ENCODE data around the gene ELF5. TPM values are rescaled to one million over a fixed set of nuclear protein-coding genes. Genes with fewer than 3 reads are reported as not detected.

The ELF5 gene
- total and polyA plus RNA-seq, 2 donors (not counting 1 experiment from before 2014, with no cell fraction given): not detected

GRCh38 chr11:34501949-34502348 is 11.6 kb downstream of the ELF5 start:
- Mint-ChIP-seq H3K27me3 (peaks cover 4% of the 10 kb centered on the region), H3K27ac (no peak overlapping the region), H3K9me3 (ENCODE audit: insufficient read depth) (no peaks in the 10 kb centered on the region), H3K4me3 (no peak overlapping the region), H3K4me1 (no peaks in the 10 kb centered on the region)
- no peak overlapping the region for H3K4me2 ChIP-seq (replicated peaks; ENCODE audit: low read depth, low read length, poor library complexity, severe bottlenecking)
- H3K27ac ChIP-seq (ENCODE audit: low read length in 2 of 2): no peak overlapping the region
- H3K79me2 ChIP-seq (ENCODE audit: control insufficient read depth, insufficient read depth, low read length): no peaks in the 10 kb centered on the region
- H3K36me3 ChIP-seq (replicated peaks in 1 of 2; ENCODE audit: control extremely low read depth in 1 of 2, control insufficient read depth in 1 of 2, extremely low read depth in 1 of 2, insufficient read depth in 2 of 2, low read length in 1 of 2): no peaks in the 10 kb centered on the region
- H3K27me3 ChIP-seq (replicated peaks in 1 of 4; ENCODE audit: control extremely low read depth in 1 of 4, control insufficient read depth in 3 of 4, insufficient read depth in 4 of 4, low read length in 3 of 4): no peaks in the 10 kb centered on the region
- H3K4me1 ChIP-seq (ENCODE audit: control insufficient read depth in 2 of 2, insufficient read depth in 2 of 2, low read length in 2 of 2): no peaks in the 10 kb centered on the region
- 30% methylated on average over 2 of the region's 2 CpGs for WGBS (ENCODE audit: insufficient coverage)
- no peak overlapping the region for H2AFZ ChIP-seq (ENCODE audit: insufficient read depth, low read depth, low read length, poor library complexity, severe bottlenecking)
- CTCF ChIA-PET: interaction anchor here (1.0 to 1.9 kb wide), 3 partner anchors 9 to 16 kb away, joined by 3 to 7 read pairs (median 4); partner anchors contain the start of gene ELF5
- no peak for ATAC-seq (ENCODE audit: low read depth)
- H3K9ac ChIP-seq (ENCODE audit: low read length): no peak overlapping the region
- no peaks in the 10 kb centered on the region for H3K9me3 ChIP-seq (ENCODE audit: control extremely low read depth in 1 of 3, control insufficient read depth in 2 of 3, insufficient read depth in 1 of 3, low read length in 2 of 3)
- intact Hi-C loops (cut with micrococcal nuclease): no loop called here
- no peaks in the 10 kb centered on the region for H4K20me1 ChIP-seq (ENCODE audit: control insufficient read depth, insufficient read depth, low read length, poor library complexity, severe bottlenecking)
- TF ChIP-seq EZH2 (IDR thresholded peaks at IDR 0.05; ENCODE audit: borderline replicate concordance, insufficient read depth, low read depth, low read length, poor library complexity, severe bottlenecking): no peak
- TF ChIP-seq CTCF (IDR thresholded peaks at IDR 0.05): no peak
- POLR2A ChIA-PET: no interaction called here
- DNase-seq: no peak
- H3K4me3 ChIP-seq (ENCODE audit: control extremely low read depth in 1 of 5, extremely low read depth in 1 of 5, insufficient read depth in 1 of 5, low read depth in 2 of 5, low read length in 4 of 5): no peak overlapping the region

GRCh38 chr11:34501500-34501899 is 12.1 kb downstream of the ELF5 start:
- Histone ChIP-seq H3K36me3 (replicated peaks in 1 of 2; ENCODE audit: control extremely low read depth in 1 of 2, control insufficient read depth in 1 of 2, extremely low read depth in 1 of 2, insufficient read depth in 2 of 2, low read length in 1 of 2) (no peaks in the 10 kb centered on the region), H4K20me1 (ENCODE audit: control insufficient read depth, insufficient read depth, low read length, poor library complexity, severe bottlenecking) (no peaks in the 10 kb centered on the region), H3K4me3 (ENCODE audit: control extremely low read depth in 1 of 5, extremely low read depth in 1 of 5, insufficient read depth in 1 of 5, low read depth in 2 of 5, low read length in 4 of 5) (no peak overlapping the region), H3K4me1 (ENCODE audit: control insufficient read depth in 2 of 2, insufficient read depth in 2 of 2, low read length in 2 of 2) (no peaks in the 10 kb centered on the region), H2AFZ (ENCODE audit: insufficient read depth, low read depth, low read length, poor library complexity, severe bottlenecking) (no peak overlapping the region), H3K9me3 (ENCODE audit: control extremely low read depth in 1 of 3, control insufficient read depth in 2 of 3, insufficient read depth in 1 of 3, low read length in 2 of 3) (no peaks in the 10 kb centered on the region), H3K79me2 (ENCODE audit: control insufficient read depth, insufficient read depth, low read length) (no peaks in the 10 kb centered on the region), H3K27me3 (replicated peaks in 1 of 4; ENCODE audit: control extremely low read depth in 1 of 4, control insufficient read depth in 3 of 4, insufficient read depth in 4 of 4, low read length in 3 of 4) (no peaks in the 10 kb centered on the region), H3K9ac (ENCODE audit: low read length) (no peak overlapping the region), H3K27ac (ENCODE audit: low read length in 2 of 2) (no peak overlapping the region), H3K4me2 (replicated peaks; ENCODE audit: low read depth, low read length, poor library complexity, severe bottlenecking) (no peak overlapping the region)
- intact Hi-C loops (cut with micrococcal nuclease): no loop called here
- 11% methylated on average over 1 of the region's 4 CpGs for WGBS (ENCODE audit: insufficient coverage)
- Mint-ChIP-seq H3K27ac (no peak overlapping the region), H3K4me1 (no peaks in the 10 kb centered on the region), H3K4me3 (no peak overlapping the region), H3K27me3 (peaks cover 4% of the 10 kb centered on the region), H3K9me3 (ENCODE audit: insufficient read depth) (no peaks in the 10 kb centered on the region)
- POLR2A ChIA-PET: no interaction called here
- no peak for ATAC-seq (ENCODE audit: low read depth)
- DNase-seq: no peak
- TF ChIP-seq EZH2 (IDR thresholded peaks at IDR 0.05; ENCODE audit: borderline replicate concordance, insufficient read depth, low read depth, low read length, poor library complexity, severe bottlenecking) (no peak), CTCF (IDR thresholded peaks at IDR 0.05) (no peak)
- CTCF ChIA-PET: interaction anchor here (1.0 to 1.7 kb wide), 2 partner anchors 9 to 504 kb away, joined by 3 to 4 read pairs; no protein-coding TSS in a partner anchor
